ENCODE data around the gene ITPR1. TPM values are rescaled to one million over a fixed set of nuclear protein-coding genes. Genes with fewer than 3 reads are reported as not detected.
A peak's percentile ranks its signal among the peaks of the same experiment; 100 is the strongest.

ITPR1 gene
- total RNA-seq, 4 donors from 2014 or later, result 9.5 to 24.1 (median 17.5) TPM

GRCh38 chr3:4750306-4750968, 257.3 kb downstream of the ITPR1 start:
- intact Hi-C loops (cut with DNase I; ENCODE audit: low total_unique reads), result no loop called here
- 37 to 47% methylated on average over 7 of the region's 7 CpGs for WGBS, 2 donors
- DNase-seq (ENCODE audit: low spot score in 2 of 2), result peak in 1 of 2 donors; percentile 72
- H3K4me3 ChIP-seq (ENCODE audit: low read depth, poor library complexity, severe bottlenecking), result no peak overlapping the region
- TF ChIP-seq CTCF (IDR thresholded peaks at IDR 0.05) (no peak), POLR2A (IDR thresholded peaks at IDR 0.05) (no peak)

- intact Hi-C loops (cut with DNase I; ENCODE audit: low total_unique reads), result no loop called here
- DNase-seq (ENCODE audit: low spot score in 2 of 2), result peak in 1 of 2 donors; percentile 72
- no peak overlapping the region for H3K4me3 ChIP-seq (ENCODE audit: low read depth, poor library complexity, severe bottlenecking)
- WGBS, 2 donors, result 36 to 37% methylated on average over 7 of the region's 7 CpGs
- TF ChIP-seq CTCF (IDR thresholded peaks at IDR 0.05) (no peak), POLR2A (IDR thresholded peaks at IDR 0.05) (no peak)
These were observed 257.9 kb downstream of the ITPR1 start for GRCh38 chr3:4751029-4751501.

GRCh38 chr3:4751502-4752101, 258.5 kb downstream of the ITPR1 start:
- intact Hi-C loops (cut with DNase I; ENCODE audit: low total_unique reads), result no loop called here
- no peak overlapping the region for H3K4me3 ChIP-seq (ENCODE audit: low read depth, poor library complexity, severe bottlenecking)
- 11 to 12% methylated on average over 5 of the region's 5 CpGs for WGBS, 2 donors

GRCh38 chr3:4752201-4753072, 259.3 kb downstream of the ITPR1 start:
- TF ChIP-seq CTCF (IDR thresholded peaks at IDR 0.05) (no peak), POLR2A (IDR thresholded peaks at IDR 0.05) (no peak)
- no peak overlapping the region for H3K4me3 ChIP-seq (ENCODE audit: low read depth, poor library complexity, severe bottlenecking)
- 73 to 80% methylated on average over 16 to 17 of the region's 17 CpGs for WGBS, 2 donors
- peak in 1 of 2 donors; percentile 82 for DNase-seq (ENCODE audit: low spot score in 2 of 2)
- intact Hi-C loops (cut with DNase I; ENCODE audit: low total_unique reads), result no loop called here

More at GRCh38 chr3:4751502-4752101, 258.5 kb downstream of the ITPR1 start:
- TF ChIP-seq CTCF (IDR thresholded peaks at IDR 0.05) (no peak), POLR2A (IDR thresholded peaks at IDR 0.05) (no peak)
- peak; percentile 43 to 48 for DNase-seq (ENCODE audit: low spot score in 2 of 2)

- intact Hi-C loops (cut with DNase I; ENCODE audit: low total_unique reads), result no loop called here
- TF ChIP-seq POLR2A (IDR thresholded peaks at IDR 0.05) (no peak), CTCF (IDR thresholded peaks at IDR 0.05) (no peak)
- H3K4me3 ChIP-seq (ENCODE audit: low read depth, poor library complexity, severe bottlenecking), result no peak overlapping the region
- peak in 1 of 2 donors; percentile 70 for DNase-seq (ENCODE audit: low spot score in 2 of 2)
- 90 to 98% methylated on average over 13 to 14 of the region's 15 CpGs for WGBS, 2 donors
These were observed 260.0 kb downstream of the ITPR1 start for GRCh38 chr3:4753073-4753691.
